BJ (cell line): ENCODE measurements around the gene EID2B. TPM values are rescaled to one million over a fixed set of nuclear protein-coding genes. Genes with fewer than 3 reads are reported as not detected.

Source experiments
- CTCF ChIA-PET: fragments of 350-600 bp; formaldehyde crosslinking; extraction: SDS; loops from one replicate; lab custom pipeline; 2021; ENCODE audit warnings: antibody characterized with exemption, inconsistent platforms; lab: Yijun Ruan, JAX
- POLR2A ChIA-PET: fragments of 300-600 bp; sonication (Branson Sonifier 250); formaldehyde crosslinking; extraction: SDS; loops from one replicate; lab custom pipeline; 2021; ENCODE audit warnings: antibody characterized with exemption; lab: Charles Lee
- DNase-seq: peaks from one replicate; pipeline ENCODE4 v3.0.0-alpha.2; 2011; ENCODE audit warnings: low read depth
- H3K27me3 ChIP-seq: 2 replicates; pipeline ENCODE4 v1.6.0; 2011; ENCODE audit warnings: low read length; ENCODE audit not compliant: control insufficient read depth, insufficient read depth
- H3K36me3 ChIP-seq: 2 replicates; pipeline ENCODE4 v1.5.1; 2011; ENCODE audit warnings: low read length; ENCODE audit not compliant: control insufficient read depth, insufficient read depth
- H3K4me3 ChIP-seq: 2 replicates; pipeline ENCODE4 v1.5.1; 2011; ENCODE audit warnings: low read depth, mild to moderate bottlenecking, control low read depth, low read length
- polyA plus RNA-seq: library from polyadenylated mRNA; depleted of rRNA; stranded (reverse); fragments of >200 nt; gene quantifications from 2 replicates; pipeline ENCODE4 v1.2.3, GENCODE V29; 2011
- TF ChIP-seq, protein P1 (sequence below): IDR thresholded peaks from 2 replicates; pipeline ENCODE4 v1.5.1; 2011; ENCODE audit warnings: low read depth, mild to moderate bottlenecking, control low read depth, inconsistent platforms, low read length, moderate library complexity; ENCODE audit not compliant: insufficient read depth

The EID2B gene
- polyA plus RNA-seq, 1 experiment = 2.2 TPM

DNA sequence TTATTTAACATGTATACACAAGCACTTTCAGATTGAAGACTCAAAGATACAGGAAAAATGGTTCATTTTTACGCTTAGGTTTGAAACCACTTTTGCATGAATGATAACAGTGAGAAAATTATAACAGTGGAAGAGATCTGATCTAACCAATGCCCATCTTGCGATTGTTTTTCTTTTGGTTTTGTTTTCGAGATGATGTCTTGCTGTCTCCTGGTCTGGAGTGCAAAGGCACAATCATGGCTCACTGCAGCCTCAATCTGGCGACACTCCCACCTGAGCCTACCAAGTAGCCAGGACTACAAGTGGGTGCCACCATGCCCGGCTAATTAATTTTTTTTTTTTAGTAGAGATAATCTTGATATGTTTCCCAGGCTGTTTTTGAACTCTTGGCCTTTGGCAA lies 17.5 kb upstream of the EID2B start:
- TF ChIP-seq, protein P1, sequence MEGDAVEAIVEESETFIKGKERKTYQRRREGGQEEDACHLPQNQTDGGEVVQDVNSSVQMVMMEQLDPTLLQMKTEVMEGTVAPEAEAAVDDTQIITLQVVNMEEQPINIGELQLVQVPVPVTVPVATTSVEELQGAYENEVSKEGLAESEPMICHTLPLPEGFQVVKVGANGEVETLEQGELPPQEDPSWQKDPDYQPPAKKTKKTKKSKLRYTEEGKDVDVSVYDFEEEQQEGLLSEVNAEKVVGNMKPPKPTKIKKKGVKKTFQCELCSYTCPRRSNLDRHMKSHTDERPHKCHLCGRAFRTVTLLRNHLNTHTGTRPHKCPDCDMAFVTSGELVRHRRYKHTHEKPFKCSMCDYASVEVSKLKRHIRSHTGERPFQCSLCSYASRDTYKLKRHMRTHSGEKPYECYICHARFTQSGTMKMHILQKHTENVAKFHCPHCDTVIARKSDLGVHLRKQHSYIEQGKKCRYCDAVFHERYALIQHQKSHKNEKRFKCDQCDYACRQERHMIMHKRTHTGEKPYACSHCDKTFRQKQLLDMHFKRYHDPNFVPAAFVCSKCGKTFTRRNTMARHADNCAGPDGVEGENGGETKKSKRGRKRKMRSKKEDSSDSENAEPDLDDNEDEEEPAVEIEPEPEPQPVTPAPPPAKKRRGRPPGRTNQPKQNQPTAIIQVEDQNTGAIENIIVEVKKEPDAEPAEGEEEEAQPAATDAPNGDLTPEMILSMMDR = no peak
- no peaks in the 10 kb centered on the region for H3K27me3 ChIP-seq
- ChIA-PET CTCF (interaction anchor here (1.2 to 4.5 kb wide), 5 partner anchors 9 to 123 kb away, joined by 3 to 28 read pairs (median 12); partner anchors contain the start of genes EID2 and EID2B), POLR2A (no interaction called here)
- no peak for DNase-seq
- no peaks in the 10 kb centered on the region for H3K36me3 ChIP-seq
- H3K4me3 ChIP-seq = no peak overlapping the region

DNA sequence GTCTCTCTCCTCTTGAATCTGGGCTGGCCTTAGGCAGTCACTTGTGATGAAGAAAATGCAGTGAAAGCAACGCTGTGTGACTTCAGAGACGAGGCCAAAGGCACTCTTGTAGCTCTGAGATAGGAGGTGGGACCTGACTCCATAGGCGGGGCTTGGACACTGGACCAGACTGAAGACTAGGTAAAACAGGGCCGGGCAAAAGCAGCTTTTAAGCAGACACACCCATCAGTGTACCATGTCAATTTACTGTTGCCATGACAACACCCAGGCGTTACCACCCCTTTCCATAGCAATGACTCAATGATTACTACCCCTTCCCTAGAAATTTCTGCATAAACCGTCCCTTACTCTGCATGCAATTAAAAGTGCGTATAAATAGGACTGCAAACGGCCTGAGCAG lies 13.9 kb upstream of the EID2B start:
- TF ChIP-seq, protein P1 = no peak
- ChIA-PET POLR2A (no interaction called here), CTCF (interaction anchor here (0.8 to 1.1 kb wide), 2 partner anchors 14 to 580 kb away, joined by 3 to 4 read pairs; partner anchors contain the start of gene EID2B)
- H3K4me3 ChIP-seq = no peak overlapping the region
- no peak for DNase-seq
- no peaks in the 10 kb centered on the region for H3K27me3 ChIP-seq
- H3K36me3 ChIP-seq = no peaks in the 10 kb centered on the region

DNA sequence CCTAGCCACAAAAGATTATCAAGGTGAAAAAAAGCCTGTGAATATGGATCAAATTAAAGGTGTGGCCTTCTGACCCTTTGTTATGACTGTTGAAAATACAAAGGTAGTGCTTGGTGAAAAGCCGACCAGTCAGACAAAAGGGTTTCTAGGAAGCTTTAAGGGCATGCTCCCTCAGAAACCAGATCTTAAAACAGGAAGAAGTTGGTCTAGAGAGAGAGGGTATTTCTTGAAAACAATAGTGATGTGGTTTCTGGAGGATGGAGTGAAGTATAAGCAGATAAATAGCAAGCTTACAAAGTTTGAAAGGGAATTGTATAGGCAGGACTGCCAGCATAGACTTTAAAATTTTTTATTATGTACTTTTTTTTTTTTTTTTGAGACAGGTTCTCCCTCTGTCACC lies 12.3 kb upstream of the EID2B start:
- CTCF ChIA-PET = no interaction called here
- POLR2A ChIA-PET = no interaction called here

DNA sequence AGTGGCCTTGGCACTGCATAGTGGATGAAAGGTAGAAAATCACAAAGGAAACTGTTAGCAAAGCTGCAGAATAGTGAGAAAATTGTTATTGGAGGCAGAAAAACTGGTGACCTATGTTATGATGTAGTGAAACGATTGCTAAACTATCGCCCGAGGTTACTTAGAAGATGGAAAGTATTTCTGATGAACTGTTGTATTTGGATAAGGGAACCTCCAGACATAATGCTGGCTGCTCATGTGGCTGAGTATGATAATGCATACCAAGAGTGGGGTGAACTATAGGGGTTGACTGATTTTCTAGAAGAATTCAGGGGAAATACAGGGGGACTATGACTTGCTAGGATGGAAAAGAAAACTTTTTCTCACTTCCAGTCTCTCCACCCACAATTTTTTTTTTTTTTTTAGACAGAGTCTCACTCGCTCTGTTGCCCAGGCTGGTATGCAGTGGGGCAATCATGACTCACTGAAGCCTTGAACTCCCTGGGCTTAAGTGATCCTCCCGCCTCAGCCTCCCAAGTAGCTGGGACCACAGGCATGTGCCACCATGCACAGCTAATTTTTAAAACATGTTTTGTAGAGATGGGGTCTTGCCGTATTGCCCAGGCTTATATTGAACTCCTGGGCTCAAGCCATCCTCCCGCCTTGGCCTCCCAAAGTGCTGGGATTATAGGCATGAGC lies 11.7 kb upstream of the EID2B start:
- H3K36me3 ChIP-seq = no peaks in the 10 kb centered on the region
- TF ChIP-seq, protein P1 = no peak
- POLR2A ChIA-PET = no interaction called here

More for the DNA sequence above, 12.3 kb upstream of the EID2B start:
- no peak for DNase-seq
- TF ChIP-seq, protein P1 = no peak
- Histone ChIP-seq H3K36me3 (no peaks in the 10 kb centered on the region), H3K27me3 (no peaks in the 10 kb centered on the region), H3K4me3 (no peak overlapping the region)

DNA sequence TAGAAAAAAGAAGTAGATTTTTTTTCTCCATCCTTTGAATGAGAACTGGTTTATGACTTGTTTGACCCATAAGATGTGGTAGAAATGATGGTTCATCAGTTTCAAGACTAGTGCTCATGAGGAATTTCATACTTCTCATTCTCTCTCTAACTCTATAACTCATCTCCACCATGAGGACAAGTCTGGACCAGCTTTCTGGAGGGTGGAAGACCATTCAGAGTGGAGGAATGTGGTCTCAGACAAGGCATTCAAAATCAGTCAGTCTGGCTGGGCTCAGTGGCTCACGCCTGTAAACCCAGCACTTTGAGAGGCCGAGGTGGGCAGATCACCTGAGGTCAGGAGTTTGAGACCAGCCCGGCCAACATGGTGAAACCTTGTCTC lies 10.8 kb upstream of the EID2B start:
- CTCF ChIA-PET = interaction anchor here (5.1 kb wide), 1 partner anchor 8 kb away, joined by 28 read pairs; no protein-coding TSS in a partner anchor
- no peak for DNase-seq
- POLR2A ChIA-PET = no interaction called here
- TF ChIP-seq, protein P1 = no peak
- Histone ChIP-seq H3K36me3 (no peaks in the 10 kb centered on the region), H3K27me3 (no peaks in the 10 kb centered on the region), H3K4me3 (no peak overlapping the region)

More for the DNA sequence above, 11.7 kb upstream of the EID2B start:
- no peak for DNase-seq
- no peaks in the 10 kb centered on the region for H3K27me3 ChIP-seq
- no peak overlapping the region for H3K4me3 ChIP-seq
- CTCF ChIA-PET = no interaction called here
